HepG2 (cell line): ENCODE measurements around the gene SPINK8. TPM values are rescaled to one million over a fixed set of nuclear protein-coding genes. Genes with fewer than 3 reads are reported as not detected.

Experiments used
- ATAC-seq: fragments of 200-7000 bp; cut with Tn5 transposase; 3 replicates; pipeline ENCODE4 v1.9.1; 2020; ENCODE audit warnings: mild to moderate bottlenecking, moderate library complexity
- BruUV-seq: library from RNA; stranded (reverse); fragments of 400-500 nt; replicated peaks from 2 replicates; lab custom pipeline; 2021; lab: Mats Ljungman, UMichigan
- CTCF ChIA-PET: fragments of 300-600 bp; formaldehyde crosslinking; extraction: SDS; loops from one replicate; lab custom pipeline; 2021; ENCODE audit warnings: low total read pairs, inconsistent platforms, low intra/inter-chr PET ratio; lab: Yijun Ruan, JAX
- POLR2A ChIA-PET: fragments of 350-600 bp; sonication (Branson Sonifier 250); formaldehyde crosslinking; loops from one replicate; lab custom pipeline; 2020; ENCODE audit warnings: antibody characterized with exemption, inconsistent platforms; lab: Yijun Ruan, JAX
- DNase-seq: peaks from one replicate; pipeline ENCODE4 v3.0.0-alpha.2; 2015; ENCODE audit warnings: low spot score
- FAIRE-seq: peaks from 3 replicates; lab custom pipeline; 2011; peaks lifted over from hg19 to GRCh38; lab: Jason Lieb, UNC
- H2AFZ ChIP-seq: one replicate; pipeline ENCODE4 v1.6.1; 2011; ENCODE audit warnings: low read length, inconsistent platforms
- H3K27ac ChIP-seq: fragments of 300-600 bp; 3 replicates; pipeline ENCODE4 v1.8.0; 2011; ENCODE audit warnings: mixed run types, mild to moderate bottlenecking, mixed read lengths, low read length, inconsistent platforms; ENCODE audit not compliant: insufficient read depth; ENCODE audit errors: extremely low read length
- H3K27me3 ChIP-seq, 2 experiments: fragments of 200-600 bp in 1 of 2; 2 replicates in 1 of 2; 3 replicates in 1 of 2; pipeline versions ENCODE4 v1.6.0 to v1.8.0; 2011; ENCODE audit warnings: low read length in 2 of 2, mild to moderate bottlenecking in 2 of 2, moderate library complexity in 2 of 2, inconsistent platforms in 1 of 2; ENCODE audit not compliant: insufficient read depth in 2 of 2, control insufficient read depth in 1 of 2
- H3K36me3 ChIP-seq, 2 experiments: fragments of 200-600 bp in 1 of 2; replicated peaks in 1 of 2; 2 replicates in 1 of 2; 3 replicates in 1 of 2; pipeline versions ENCODE4 v1.5.1 to v1.8.0; 2011; ENCODE audit warnings: low read length in 2 of 2, inconsistent platforms in 1 of 2; ENCODE audit not compliant: insufficient read depth in 2 of 2, control insufficient read depth in 1 of 2
- H3K4me1 ChIP-seq: 2 replicates; pipeline ENCODE4 v1.5.1; 2012; ENCODE audit warnings: low read length, inconsistent platforms; ENCODE audit not compliant: insufficient read depth
- H3K4me2 ChIP-seq: 2 replicates; pipeline ENCODE4 v1.6.0; 2011; ENCODE audit warnings: low read depth, low read length, inconsistent platforms
- H3K4me3 ChIP-seq, 3 experiments: fragments of 200-600 bp in 1 of 3; sonication (generic), shearing (Covaris generic) in 1 of 3; replicated peaks in 1 of 3; 2 replicates each; pipeline ENCODE4 v1.5.1; 2011 to 2016; ENCODE audit warnings: low read length in 3 of 3, inconsistent platforms in 2 of 3, low read depth in 2 of 3, mild to moderate bottlenecking in 2 of 3, control low read depth in 1 of 3, mixed read lengths in 1 of 3; ENCODE audit not compliant: insufficient read depth in 1 of 3
- H3K79me2 ChIP-seq: one replicate; pipeline ENCODE4 v1.6.1; 2011; ENCODE audit warnings: low read length, inconsistent platforms; ENCODE audit not compliant: insufficient read depth
- H3K9ac ChIP-seq: 2 replicates; pipeline ENCODE4 v1.6.0; 2011; ENCODE audit warnings: mild to moderate bottlenecking, low read depth, low read length, inconsistent platforms; ENCODE audit not compliant: insufficient read depth
- H3K9me3 ChIP-seq: 2 replicates; pipeline ENCODE4 v1.5.1; 2012; ENCODE audit warnings: mild to moderate bottlenecking, low read length
- H4K20me1 ChIP-seq: 2 replicates; pipeline ENCODE4 v1.6.0; 2011; ENCODE audit warnings: inconsistent platforms, mild to moderate bottlenecking, low read length, moderate library complexity; ENCODE audit not compliant: insufficient read depth
- ELK4 ChIP-seq: sonication (generic); formaldehyde crosslinking; IDR thresholded peaks from 2 replicates; pipeline ENCODE4 v1.9.0; 2021; ENCODE audit warnings: missing genetic modification reagents, borderline replicate concordance
- HNRNPH1 ChIP-seq: fragments of 200-400 bp; formaldehyde crosslinking; optimal IDR thresholded peaks from 2 replicates; pipeline ENCODE3; 2017; ENCODE audit warnings: mild to moderate bottlenecking, low read depth, low read length
- KDM1A ChIP-seq: IDR thresholded peaks from 2 replicates; pipeline ENCODE4 v1.6.1; 2016; ENCODE audit warnings: missing compliant biosample characterization
- NCOR1 ChIP-seq: fragments of 200-600 bp; sonication (generic); IDR thresholded peaks from 2 replicates; pipeline ENCODE4 v1.7.0; 2017; ENCODE audit warnings: antibody characterized with exemption, low read length, borderline replicate concordance
- PHF8 ChIP-seq: sonication (generic); formaldehyde crosslinking; IDR thresholded peaks from 2 replicates; pipeline ENCODE4 v1.5.0; 2020; ENCODE audit warnings: missing genetic modification reagents
- RAD21 ChIP-seq: fragments of 450-650 bp; formaldehyde crosslinking; IDR thresholded peaks from 2 replicates; pipeline ENCODE4 v1.5.0; 2020; ENCODE audit warnings: mild to moderate bottlenecking
- RBAK ChIP-seq: sonication (generic); formaldehyde crosslinking; IDR thresholded peaks from 2 replicates; pipeline ENCODE4 v1.5.1; 2020; ENCODE audit warnings: mild to moderate bottlenecking, missing genetic modification reagents
- RELA ChIP-seq: sonication (generic); formaldehyde crosslinking; IDR thresholded peaks from 2 replicates; pipeline ENCODE4 v1.4.0; 2020; ENCODE audit warnings: missing genetic modification reagents
- SKI ChIP-seq: fragments of 450-650 bp; IDR thresholded peaks from one replicate; pipeline ENCODE4 v1.6.1; 2018; ENCODE audit warnings: mild to moderate bottlenecking; ENCODE audit not compliant: partially characterized antibody
- SP4 ChIP-seq: sonication (generic); formaldehyde crosslinking; IDR thresholded peaks from 2 replicates; pipeline ENCODE4 v1.8.1; 2023; ENCODE audit warnings: mild to moderate bottlenecking, missing genetic modification reagents
- TFE3 ChIP-seq: IDR thresholded peaks from 2 replicates; pipeline ENCODE4 v1.6.1; 2016
- ZBTB1 ChIP-seq: sonication (generic); formaldehyde crosslinking; IDR thresholded peaks from 2 replicates; pipeline ENCODE4 v1.4.0; 2020; ENCODE audit warnings: missing genetic modification reagents, borderline replicate concordance
- ZBTB7B ChIP-seq: sonication (generic); formaldehyde crosslinking; IDR thresholded peaks from 2 replicates; pipeline ENCODE4 v1.4.0; 2020; ENCODE audit warnings: missing genetic modification reagents
- ZNF484 ChIP-seq: sonication (generic); formaldehyde crosslinking; IDR thresholded peaks from 2 replicates; pipeline ENCODE4 v1.5.1; 2020; ENCODE audit warnings: mild to moderate bottlenecking, low read depth, missing genetic modification reagents, borderline replicate concordance
- WGBS: methylation state at CpG from one replicate; pipeline ENCODE4 v1.1.6; 2017; ENCODE audit warnings: low lambda C conversion rate; 5-methylcytosine and 5-hydroxymethylcytosine counted together
- in situ Hi-C: cut with HindIII; loops from 2 replicates; pipeline ENCODE4 v1.10.0; 2017; ENCODE audit warnings: low pct_unique_long_range_greater_than_20kb; ENCODE audit not compliant: extremely low pct_ligation_motif_present
- intact Hi-C: fragments of 100-400 bp; cut with micrococcal nuclease; formaldehyde crosslinking; loops from one replicate; pipeline ENCODE4 v1.10.0; 2022; ENCODE audit not compliant: unreplicated experiment
- polyA plus RNA-seq, 8 experiments: library from polyadenylated mRNA; depleted of rRNA in 3 of 8; stranded (reverse) in 7 of 8; unstranded in 1 of 8; fragments of >200 nt; fragmentation: Illumina TruSeq in 4 of 8; extraction: Trizol in 4 of 8; gene quantifications; 2 replicates each; pipeline versions ENCODE4 v1.2.1 to v1.2.3, GENCODE V29; 2011 to 2016; ENCODE audit warnings: low read depth in 4 of 8, missing spikeins in 1 of 8, mixed read lengths in 1 of 8; ENCODE audit not compliant: insufficient read depth in 1 of 8
- total RNA-seq, 5 experiments: library from RNA; depleted of rRNA; stranded (reverse); fragments of >200 nt; fragmentation: Illumina TruSeq; extraction: Trizol; gene quantifications; 2 replicates each; pipeline ENCODE4 v1.2.3, GENCODE V29; 2016; ENCODE audit warnings: low read depth in 1 of 5
- TF ChIP-seq, protein P1 (sequence below): sonication (generic); formaldehyde crosslinking; IDR thresholded peaks from 2 replicates; pipeline ENCODE4 v1.8.1; 2023; ENCODE audit warnings: mild to moderate bottlenecking, inconsistent platforms, moderate library complexity, missing genetic modification reagents, borderline replicate concordance

Gene SPINK8
- total and polyA plus RNA-seq, 2 of the 13 experiments (the other 11 are each of a cell fraction or from before 2014, with no cell fraction given) = not detected

GRCh38 chr3:48371651-48372376 lies 38.4 kb upstream of the SPINK8 start, which contains the start of gene FBXW12:
FBXW12 (plus strand) TSS chr3:48372219; CDS start chr3:48372768, 549 bp downstream.
- ChIA-PET CTCF (no interaction called here), POLR2A (no interaction called here)
- Histone ChIP-seq H2AFZ (no peak within 1 kb of the TSS), H3K4me3 (no peak within 1 kb of the TSS), H3K9ac (no peak within 1 kb of the TSS), H3K79me2 (no peaks in the 10 kb centered on the region), H3K27ac (no peak within 1 kb of the TSS), H3K4me2 (peak within 1 kb of the TSS; percentile 20; the same call in 1 of the 2 replicates), H3K9me3 (no peaks in the 10 kb centered on the region), H3K4me1 (peaks cover 9% of the 10 kb centered on the region; the same call in 1 of the 2 replicates), H3K36me3 (no peaks in the 10 kb centered on the region), H4K20me1 (no peaks in the 10 kb centered on the region), H3K27me3 (peaks cover 0 to 29% of the 10 kb centered on the region in 2 experiments; a peak in 2 of 5 replicates)
- ATAC-seq = no peak
- TF ChIP-seq RBAK (CRISPR knock-in tag) (no peak), ZNF484 (no peak), SKI (no peak), HNRNPH1 (no peak), KDM1A (CRISPR knock-in tag) (no peak), SP4 (no peak), RELA (CRISPR knock-in tag) (no peak), ZBTB7B (CRISPR knock-in tag) (no peak), ELK4 (CRISPR knock-in tag) (no peak), ZBTB1 (no peak), NCOR1 (no peak), TFE3 (CRISPR knock-in tag) (no peak), RAD21 (CRISPR knock-in tag) (no peak), PHF8 (CRISPR knock-in tag) (no peak)
- TF ChIP-seq, protein P1, sequence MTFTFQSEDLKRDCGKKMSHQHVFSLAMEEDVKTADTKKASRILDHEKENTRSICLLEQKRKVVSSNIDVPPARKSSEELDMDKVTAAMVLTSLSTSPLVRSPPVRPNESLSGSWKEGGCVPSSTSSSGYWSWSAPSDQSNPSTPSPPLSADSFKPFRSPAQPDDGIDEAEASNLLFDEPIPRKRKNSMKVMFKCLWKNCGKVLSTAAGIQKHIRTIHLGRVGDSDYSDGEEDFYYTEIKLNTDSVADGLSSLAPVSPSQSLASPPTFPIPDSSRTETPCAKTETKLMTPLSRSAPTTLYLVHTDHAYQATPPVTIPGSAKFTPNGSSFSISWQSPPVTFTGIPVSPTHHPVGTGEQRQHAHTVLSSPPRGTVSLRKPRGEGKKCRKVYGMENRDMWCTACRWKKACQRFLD (CRISPR knock-in tag) = no peak
- no peak for DNase-seq
- intact Hi-C loops = no loop called here
- no peak for FAIRE-seq
- in situ Hi-C loops = no loop called here
- BruUV-seq = no TSS peak
- 45% methylated on average over 11 of the region's 11 CpGs for WGBS
